ENCODE measurements around the gene LTO1. TPM values are rescaled to one million over a fixed set of nuclear protein-coding genes. Genes with fewer than 3 reads are reported as not detected.
A peak's percentile ranks its signal among the peaks of the same experiment; 100 is the strongest.

The LTO1 gene
- total RNA-seq, 1 experiment from 2014 or later = 27.5 TPM

- Mint-ChIP-seq H3K4me3 (no peak overlapping the region), H3K27me3 (ENCODE audit: low read depth) (no peaks in the 10 kb centered on the region), H3K27ac (no peak overlapping the region), H3K36me3 (peaks cover 13% of the 10 kb centered on the region), H3K4me1 (peaks cover 46% of the 10 kb centered on the region), H3K9me3 (no peaks in the 10 kb centered on the region)
- ATAC-seq (no peak), DNase-seq (ENCODE audit: low spot score) (no peak)
- CTCF ChIA-PET = interaction anchor here (0.6 kb wide), 1 partner anchor 479 kb away, joined by 4 read pairs; no protein-coding TSS in a partner anchor
- POLR2A ChIA-PET = no interaction called here
- TF ChIP-seq ZNF396 (CRISPR knock-in tag; IDR thresholded peaks at IDR 0.05; ENCODE audit: borderline replicate concordance) = no peak
Observed at GRCh38 chr11:69698362-69698761, 23.2 kb upstream of the LTO1 start.

GRCh38 chr11:69697861-69698260 is 22.7 kb upstream of the LTO1 start:
- CTCF ChIA-PET = interaction anchor here (0.6 kb wide), 1 partner anchor 11 kb away, joined by 3 read pairs; no protein-coding TSS in a partner anchor
- TF ChIP-seq SOX15 (CRISPR knock-in tag; IDR thresholded peaks at IDR 0.05) (no peak), NFATC4 (CRISPR knock-in tag; IDR thresholded peaks at IDR 0.05) (peak; percentile 24; the same call in 1 of the 2 replicates)
- DNase-seq (ENCODE audit: low spot score) = no peak
- POLR2A ChIA-PET = no interaction called here
- no peak for ATAC-seq
- H3K27ac Mint-ChIP-seq = peak overlapping the region; percentile 80
- no peaks in the 10 kb centered on the region for H3K9me3 Mint-ChIP-seq
- no peak overlapping the region for H3K4me3 Mint-ChIP-seq
- peaks cover 46% of the 10 kb centered on the region for H3K4me1 Mint-ChIP-seq
- peaks cover 13% of the 10 kb centered on the region for H3K36me3 Mint-ChIP-seq
- no peaks in the 10 kb centered on the region for H3K27me3 Mint-ChIP-seq (ENCODE audit: low read depth)

- ChIA-PET POLR2A (no interaction called here), CTCF (interaction anchor here (0.6 kb wide), 1 partner anchor 12 kb away, joined by 3 read pairs; no protein-coding TSS in a partner anchor)
- no peak overlapping the region for H3K4me3 Mint-ChIP-seq
- DNase-seq (ENCODE audit: low spot score) = no peak
- ATAC-seq = no peak
- H3K9me3 Mint-ChIP-seq = no peaks in the 10 kb centered on the region
- H3K27me3 Mint-ChIP-seq (ENCODE audit: low read depth) = no peaks in the 10 kb centered on the region
- peaks cover 46% of the 10 kb centered on the region for H3K4me1 Mint-ChIP-seq
- peak overlapping the region; percentile 80 for H3K27ac Mint-ChIP-seq
- H3K36me3 Mint-ChIP-seq = peaks cover 13% of the 10 kb centered on the region
- TF ChIP-seq IRF1 (CRISPR knock-in tag; IDR thresholded peaks at IDR 0.05) = no peak
- no peak for TF ChIP-seq MYBL2 (CRISPR knock-in tag; IDR thresholded peaks at IDR 0.05)
- no peak for TF ChIP-seq JAZF1 (CRISPR knock-in tag; IDR thresholded peaks at IDR 0.05)
- no peak for TF ChIP-seq GABPB1 (CRISPR knock-in tag; IDR thresholded peaks at IDR 0.05)
- no peak for TF ChIP-seq ZNF281 (CRISPR knock-in tag; IDR thresholded peaks at IDR 0.05)
- no peak for TF ChIP-seq AR (CRISPR knock-in tag; IDR thresholded peaks at IDR 0.05)
- TF ChIP-seq ZNF219 (CRISPR knock-in tag; IDR thresholded peaks at IDR 0.05; ENCODE audit: borderline replicate concordance) = no peak
- TF ChIP-seq TEAD4 (CRISPR knock-in tag; IDR thresholded peaks at IDR 0.05) = no peak
- no peak for TF ChIP-seq E2F1 (CRISPR knock-in tag; IDR thresholded peaks at IDR 0.05)
- TF ChIP-seq ETV6 (CRISPR knock-in tag; IDR thresholded peaks at IDR 0.05) = no peak
- TF ChIP-seq FOXP1 (CRISPR knock-in tag; IDR thresholded peaks at IDR 0.05; ENCODE audit: borderline replicate concordance) = no peak
- TF ChIP-seq ZNF512 (CRISPR knock-in tag; IDR thresholded peaks at IDR 0.05; ENCODE audit: borderline replicate concordance) = no peak
- TF ChIP-seq CREM (CRISPR knock-in tag; IDR thresholded peaks at IDR 0.05) = no peak
- TF ChIP-seq ZNF532 (CRISPR knock-in tag; IDR thresholded peaks at IDR 0.05; ENCODE audit: borderline replicate concordance) = no peak
- TF ChIP-seq GTF2I (CRISPR knock-in tag; conservative IDR thresholded peaks at IDR 0.05) = no peak
- TF ChIP-seq ZNF121 (CRISPR knock-in tag; IDR thresholded peaks at IDR 0.05) = no peak
Observed at GRCh38 chr11:69697469-69697843, 22.3 kb upstream of the LTO1 start.
